H1 (cell line): ENCODE measurements around the gene TMEM135. TPM values are rescaled to one million over a fixed set of nuclear protein-coding genes. Genes with fewer than 3 reads are reported as not detected.

ENCODE experiments used
- CTCF ChIA-PET: fragments of 300-600 bp; sonication (Branson Sonifier 250); formaldehyde crosslinking; loops from one replicate; lab custom pipeline; 2021; ENCODE audit not compliant: partially characterized antibody; lab: Charles Lee
- POLR2A ChIA-PET: fragments of 300-600 bp; sonication (Branson Sonifier 250); formaldehyde crosslinking; loops from one replicate; lab custom pipeline; 2021; ENCODE audit warnings: inconsistent platforms; ENCODE audit not compliant: partially characterized antibody; lab: Charles Lee
- DNase-seq, 2 experiments: peaks; one replicate each; pipeline versions ENCODE4 v3.0.0 to v3.0.0-alpha.2; 2010 to 2022; ENCODE audit warnings: low spot score in 2 of 2, low read depth in 1 of 2, mixed read lengths in 1 of 2
- FAIRE-seq: peaks from 2 replicates; lab custom pipeline; 2011; peaks lifted over from hg19 to GRCh38; lab: Jason Lieb, UNC
- H2AFZ ChIP-seq: 2 replicates; pipeline ENCODE4 v1.8.1; 2012; ENCODE audit warnings: low read length, inconsistent platforms
- H2AK5ac ChIP-seq: 2 replicates; pipeline ENCODE4 v1.6.1; 2013; ENCODE audit warnings: low read depth, low read length
- H2BK120ac ChIP-seq: replicated peaks from 2 replicates; pipeline ENCODE3; 2013; ENCODE audit warnings: low read depth, low read length, inconsistent platforms
- H2BK12ac ChIP-seq: 2 replicates; pipeline ENCODE4 v1.6.1; 2013; ENCODE audit warnings: low read depth, low read length
- H2BK15ac ChIP-seq: 2 replicates; pipeline ENCODE4 v1.6.1; 2013; ENCODE audit warnings: low read length
- H2BK20ac ChIP-seq: 2 replicates; pipeline ENCODE4 v1.6.1; 2013; ENCODE audit warnings: low read length
- H2BK5ac ChIP-seq: 2 replicates; pipeline ENCODE4 v1.6.1; 2013; ENCODE audit warnings: low read depth, low read length
- H3K14ac ChIP-seq: 2 replicates; pipeline ENCODE4 v1.6.1; 2013; ENCODE audit warnings: inconsistent platforms; ENCODE audit not compliant: insufficient read length
- H3K18ac ChIP-seq: 2 replicates; pipeline ENCODE4 v1.6.1; 2013; ENCODE audit warnings: low read length; ENCODE audit errors: extremely low read depth
- H3K23ac ChIP-seq: 2 replicates; pipeline ENCODE4 v1.6.1; 2013; ENCODE audit warnings: inconsistent platforms; ENCODE audit not compliant: insufficient read length
- H3K23me2 ChIP-seq: 2 replicates; pipeline ENCODE4 v1.6.1; 2013; ENCODE audit warnings: low read depth, low read length
- H3K27ac ChIP-seq: 2 replicates; pipeline ENCODE4 v1.6.1; 2011; ENCODE audit warnings: low read depth, low read length, inconsistent platforms
- H3K27me3 ChIP-seq, 4 experiments: replicated peaks in 1 of 4; 1 replicate in 1 of 4; 2 replicates in 3 of 4; pipeline versions ENCODE4 v1.6.1 to v1.8.1; 2011 to 2013; ENCODE audit warnings: low read length in 3 of 4, mild to moderate bottlenecking in 3 of 4, inconsistent platforms in 2 of 4, mixed read lengths in 2 of 4, moderate library complexity in 1 of 4; ENCODE audit not compliant: control insufficient read depth in 3 of 4, insufficient read depth in 3 of 4; ENCODE audit errors: extremely low read depth in 1 of 4
- H3K36me3 ChIP-seq, 4 experiments: 2 replicates each; pipeline versions ENCODE4 v1.6.1 to v1.8.1; 2011 to 2013; ENCODE audit warnings: mild to moderate bottlenecking in 4 of 4, low read length in 3 of 4, moderate library complexity in 2 of 4, control low read depth in 1 of 4, inconsistent platforms in 1 of 4; ENCODE audit not compliant: insufficient read depth in 4 of 4, control insufficient read depth in 2 of 4
- H3K4ac ChIP-seq: replicated peaks from 2 replicates; pipeline ENCODE3; 2013; ENCODE audit warnings: low read length, low read depth, mixed read lengths, inconsistent platforms; ENCODE audit not compliant: insufficient read length
- H3K4me1 ChIP-seq, 4 experiments: replicated peaks in 1 of 4; 1 replicate in 1 of 4; 2 replicates in 3 of 4; pipeline versions ENCODE4 v1.6.1 to v1.8.1; 2011 to 2013; ENCODE audit warnings: low read length in 3 of 4, inconsistent platforms in 2 of 4, mixed read lengths in 1 of 4; ENCODE audit not compliant: insufficient read depth in 4 of 4, control insufficient read depth in 3 of 4
- H3K4me2 ChIP-seq, 2 experiments: 2 replicates each; pipeline versions ENCODE4 v1.6.1 to v1.8.1; 2011 to 2013; ENCODE audit warnings: low read depth in 2 of 2, low read length in 2 of 2, control low read depth in 1 of 2, inconsistent platforms in 1 of 2, mild to moderate bottlenecking in 1 of 2; ENCODE audit not compliant: insufficient read depth in 1 of 2
- H3K4me3 ChIP-seq, 4 experiments: fragments of 200-600, 300-600 bp in 1 of 4; sonication (generic), shearing (Covaris generic), sonication (Bioruptor Twin) in 1 of 4; 2 replicates each; pipeline versions ENCODE4 v1.5.1 to v1.8.1; 2011 to 2016; ENCODE audit warnings: low read length in 4 of 4, low read depth in 3 of 4, control low read depth in 2 of 4, inconsistent platforms in 2 of 4, mild to moderate bottlenecking in 2 of 4, mixed read lengths in 1 of 4, moderate library complexity in 1 of 4; ENCODE audit not compliant: insufficient read depth in 2 of 4; ENCODE audit errors: extremely low read depth in 1 of 4
- H3K56ac ChIP-seq: replicated peaks from 2 replicates; pipeline ENCODE3; 2013; ENCODE audit warnings: low read depth, mild to moderate bottlenecking, mixed read lengths, low read length, inconsistent platforms; ENCODE audit not compliant: insufficient read length
- H3K79me1 ChIP-seq: 2 replicates; pipeline ENCODE4 v1.6.1; 2013; ENCODE audit warnings: low read depth, low read length, control low read depth
- H3K79me2 ChIP-seq, 2 experiments: 2 replicates each; pipeline versions ENCODE4 v1.6.1 to v1.8.1; 2012 to 2013; ENCODE audit warnings: low read length in 2 of 2, mild to moderate bottlenecking in 2 of 2, inconsistent platforms in 1 of 2; ENCODE audit not compliant: insufficient read depth in 2 of 2, control insufficient read depth in 1 of 2
- H3K9ac ChIP-seq, 4 experiments: replicated peaks in 1 of 4; 1 replicate in 1 of 4; 2 replicates in 3 of 4; pipeline versions ENCODE4 v1.6.1 to v1.8.1; 2011 to 2013; ENCODE audit warnings: low read depth in 3 of 4, low read length in 3 of 4, control low read depth in 2 of 4, mild to moderate bottlenecking in 2 of 4, moderate library complexity in 2 of 4, inconsistent platforms in 1 of 4; ENCODE audit errors: extremely low read depth in 1 of 4
- H3K9me3 ChIP-seq, 2 experiments: 2 replicates each; pipeline versions ENCODE4 v1.6.1 to v1.8.1; 2012 to 2013; ENCODE audit warnings: mild to moderate bottlenecking in 2 of 2, moderate library complexity in 2 of 2, control low read depth in 1 of 2, inconsistent platforms in 1 of 2, low read depth in 1 of 2, low read length in 1 of 2, mixed read lengths in 1 of 2; ENCODE audit not compliant: insufficient read depth in 2 of 2
- H4K20me1 ChIP-seq, 2 experiments: replicated peaks in 1 of 2; 2 replicates each; pipeline versions ENCODE3 to v1.8.1; 2011 to 2013; ENCODE audit warnings: inconsistent platforms in 2 of 2, low read length in 2 of 2, mild to moderate bottlenecking in 1 of 2; ENCODE audit not compliant: insufficient read depth in 2 of 2, control insufficient read depth in 1 of 2
- H4K5ac ChIP-seq: 2 replicates; pipeline ENCODE4 v1.6.1; 2013; ENCODE audit warnings: low read length, low read depth, mixed read lengths, inconsistent platforms; ENCODE audit not compliant: insufficient read length
- H4K8ac ChIP-seq: 2 replicates; pipeline ENCODE4 v1.8.0; 2013; ENCODE audit warnings: mild to moderate bottlenecking, moderate library complexity, low read length, inconsistent platforms; ENCODE audit not compliant: insufficient read depth; ENCODE audit errors: extremely low read depth
- H4K91ac ChIP-seq: replicated peaks from 2 replicates; pipeline ENCODE3; 2013; ENCODE audit warnings: low read length, mixed read lengths, inconsistent platforms; ENCODE audit not compliant: insufficient read length
- ASH2L ChIP-seq: fragments of 200-600, 300-600 bp; sonication (generic); IDR thresholded peaks from one replicate; pipeline ENCODE4 v1.7.1; 2017; ENCODE audit warnings: low read length
- BRCA1 ChIP-seq: IDR thresholded peaks from 2 replicates; pipeline ENCODE4 v1.6.1; 2012; ENCODE audit warnings: low read depth, low read length, improper control_type of control experiment
- CEBPB ChIP-seq: IDR thresholded peaks from 2 replicates; pipeline ENCODE4 v1.6.1; 2012; ENCODE audit warnings: low read depth, low read length
- CREB1 ChIP-seq: IDR thresholded peaks from 2 replicates; pipeline ENCODE4 v1.6.1; 2012; ENCODE audit warnings: inconsistent platforms
- E2F6 ChIP-seq: IDR thresholded peaks from 2 replicates; pipeline ENCODE4 v1.6.1; 2012; ENCODE audit warnings: inconsistent platforms
- EGR1 ChIP-seq: IDR thresholded peaks from 2 replicates; pipeline ENCODE4 v1.6.1; 2011; ENCODE audit warnings: low read depth, low read length, borderline replicate concordance
- GABPA ChIP-seq: IDR thresholded peaks from 2 replicates; pipeline ENCODE4 v1.6.1; 2011; ENCODE audit warnings: mild to moderate bottlenecking, low read length, moderate library complexity, borderline replicate concordance; ENCODE audit not compliant: insufficient read depth
- JUND ChIP-seq: IDR thresholded peaks from 2 replicates; pipeline ENCODE4 v1.6.1; 2011; ENCODE audit warnings: mild to moderate bottlenecking, improper control_type of control experiment, low read length
- KDM4A ChIP-seq: IDR thresholded peaks from one replicate; pipeline ENCODE4 v1.7.1; 2012; ENCODE audit warnings: low read depth, mild to moderate bottlenecking, moderate library complexity, low read length, inconsistent platforms; ENCODE audit not compliant: severe bottlenecking
- PHF8 ChIP-seq: fragments of 200-600 bp; sonication (generic); conservative IDR thresholded peaks from 2 replicates; pipeline ENCODE4 v1.7.1; 2012; ENCODE audit warnings: low read depth, mild to moderate bottlenecking, inconsistent platforms, low read length, moderate library complexity
- RFX5 ChIP-seq: IDR thresholded peaks from 2 replicates; pipeline ENCODE4 v1.6.1; 2011; ENCODE audit warnings: low read depth, low read length, improper control_type of control experiment, borderline replicate concordance
- RNF2 ChIP-seq: fragments of 200-900, 300-1000 bp; sonication (generic); IDR thresholded peaks from 2 replicates; pipeline ENCODE4 v1.7.1; 2016; ENCODE audit warnings: borderline replicate concordance, low read depth, mild to moderate bottlenecking, antibody characterized with exemption, low read length; ENCODE audit not compliant: poor library complexity, severe bottlenecking; ENCODE audit errors: missing control alignments
- SAP30 ChIP-seq: fragments of 300-600 bp; sonication (generic); IDR thresholded peaks from 2 replicates; pipeline ENCODE4 v1.7.1; 2012; ENCODE audit warnings: low read length, moderate library complexity, mild to moderate bottlenecking, inconsistent platforms; ENCODE audit not compliant: insufficient read depth, insufficient replicate concordance
- TCF12 ChIP-seq: IDR thresholded peaks from 2 replicates; pipeline ENCODE4 v1.6.1; 2011; ENCODE audit warnings: low read depth, mild to moderate bottlenecking, low read length
- WGBS, 2 experiments: shearing (Covaris generic) in 1 of 2; methylation state at CpG; one replicate each; pipeline versions ENCODE4 v1.1.6 to v1.1.7; 2013 to 2015; ENCODE audit warnings: low lambda C conversion rate in 2 of 2, mixed read lengths in 2 of 2, inconsistent platforms in 1 of 2, low coverage in 1 of 2, missing lambda C conversion rate in 1 of 2; ENCODE audit not compliant: insufficient replicate concordance in 2 of 2, insufficient coverage in 1 of 2, insufficient read length in 1 of 2; ENCODE audit errors: extremely low coverage in 1 of 2, missing lambda C conversion rate in 1 of 2; 5-methylcytosine and 5-hydroxymethylcytosine counted together
- polyA plus RNA-seq, 7 experiments: library from polyadenylated mRNA; depleted of rRNA in 3 of 7; stranded (reverse) in 5 of 7; unstranded in 2 of 7; fragments of >200 nt in 5 of 7; fragments of 200-250 nt in 2 of 7; gene quantifications; 1 replicate in 5 of 7; 2 replicates in 1 of 7; 4 replicates in 1 of 7; pipeline versions ENCODE4 v1.2.1 to v1.2.3, GENCODE V29; 2011 to 2013; ENCODE audit warnings: missing spikeins in 2 of 7, mixed read lengths in 2 of 7
- total RNA-seq: library from RNA; stranded (reverse); fragmentation: NEBNext Ultra II Directional; extraction: Animal tissue kit (Norgen Biotek cat#: 25700); gene quantifications from 2 replicates; pipeline ENCODE4 v1.2.1, GENCODE V29; 2021

TMEM135 gene
- total and polyA plus RNA-seq, 2 of the 8 experiments (the other 6 are each of a cell fraction or from before 2014, with no cell fraction given): 9.3 to 31.3 TPM

DNA sequence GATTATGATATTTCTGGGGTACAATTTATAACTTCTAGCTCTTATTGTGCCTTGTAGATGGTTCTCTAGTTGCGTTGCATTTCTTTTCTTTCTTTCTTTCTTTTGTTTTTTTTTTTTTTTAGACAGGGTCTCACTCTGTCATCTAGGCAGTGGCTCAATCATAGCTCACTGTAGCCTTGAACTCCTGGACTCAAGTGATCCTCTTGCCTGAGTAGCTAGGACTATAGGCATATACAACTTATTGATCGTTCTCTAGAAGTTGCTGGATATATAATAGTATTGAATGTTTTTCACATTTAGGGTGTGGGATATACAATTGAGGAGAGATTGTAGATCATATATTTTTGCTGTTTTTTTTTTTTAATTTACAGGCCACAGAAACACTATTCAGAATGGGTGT lies 119.2 kb downstream of the TMEM135 start:
- Histone ChIP-seq H3K23ac (no peak overlapping the region), H3K18ac (no peak overlapping the region), H3K23me2 (no peaks in the 10 kb centered on the region), H2BK120ac (no peak overlapping the region), H3K4me3 (no peak overlapping the region), H3K79me2 (0 out of 4 replicates have a peak, but pooled peaks cover 0 to 7% of the 10 kb centered on the region in 2 experiments), H3K4ac (no peak overlapping the region), H3K14ac (no peak overlapping the region), H2BK20ac (no peak overlapping the region), H3K36me3 (no peaks in the 10 kb centered on the region), H3K27me3 (no peaks in the 10 kb centered on the region), H4K20me1 (no peaks in the 10 kb centered on the region), H3K56ac (no peak overlapping the region), H2BK5ac (no peak overlapping the region), H4K5ac (no peak overlapping the region), H3K9me3 (no peaks in the 10 kb centered on the region), H2AFZ (no peak overlapping the region), H3K4me2 (no peak overlapping the region), H2AK5ac (no peak overlapping the region), H2BK15ac (no peak overlapping the region), H2BK12ac (no peak overlapping the region), H3K27ac (no peak overlapping the region), H3K4me1 (no peaks in the 10 kb centered on the region; a peak in 1 of 7 replicates), H3K9ac (no peak overlapping the region), H4K8ac (no peak overlapping the region), H4K91ac (no peak overlapping the region), H3K79me1 (no peaks in the 10 kb centered on the region; the same call in 1 of the 2 replicates)
- 84% methylated on average over 2 of the region's 2 CpGs; no CpG with 5 or more reads in 1 of the 2 experiments for WGBS, 2 experiments
- no peak for FAIRE-seq
- no peak for DNase-seq
- CTCF ChIA-PET: no interaction called here
- POLR2A ChIA-PET: no interaction called here
- TF ChIP-seq CREB1 (no peak), GABPA (no peak), RNF2 (no peak), RFX5 (no peak), BRCA1 (no peak), KDM4A (no peak), SAP30 (no peak), JUND (no peak), E2F6 (no peak), ASH2L (no peak), TCF12 (no peak), PHF8 (no peak), CEBPB (no peak), EGR1 (no peak)
